Activated CD4-positive, alpha-beta T cell treated with anti-CD3 and anti-CD28 coated beads for 1 hour (primary cell): ENCODE results near the gene ZNF385C.
"Not testable (repeated sequence)": the region's sequence is repeated elsewhere in the genome, so short reads cannot be mapped to it uniquely, and the experiment has no call there.

Experiments used
- DNase-seq: peaks from one replicate; pipeline ENCODE4 v3.0.0-alpha.2; 2020

ZNF385C gene

GRCh38 chr17:42042598-42043319 lies 55.5 kb downstream of the ZNF385C start:
- DNase-seq = no peak

GRCh38 chr17:42041619-42042018 lies 56.7 kb downstream of the ZNF385C start:
- DNase-seq = no peak

- DNase-seq = no peak
Observed at GRCh38 chr17:42040818-42041217, 57.5 kb downstream of the ZNF385C start.

- no peak for DNase-seq
Observed at GRCh38 chr17:42039794-42040763, 58.2 kb downstream of the ZNF385C start.

- DNase-seq = no peak
Observed at GRCh38 chr17:42038221-42038973, 59.9 kb downstream of the ZNF385C start.

GRCh38 chr17:42034059-42034458 lies 64.2 kb downstream of the ZNF385C start:
- no peak for DNase-seq

GRCh38 chr17:42031584-42031983 lies 66.7 kb downstream of the ZNF385C start:
- no peak for DNase-seq

- DNase-seq = no peak
Observed at GRCh38 chr17:42028791-42029127, 69.5 kb downstream of the ZNF385C start.

GRCh38 chr17:42027961-42028790 lies 70.1 kb downstream of the ZNF385C start:
- no peak for DNase-seq

GRCh38 chr17:42027590-42027889 lies 70.7 kb downstream of the ZNF385C start:
- DNase-seq = no peak

GRCh38 chr17:42026857-42027589 lies 71.2 kb downstream of the ZNF385C start:
- DNase-seq = no peak

GRCh38 chr17:42025936-42026335 lies 72.3 kb downstream of the ZNF385C start:
- no peak for DNase-seq

GRCh38 chr17:42025191-42025579 lies 73.1 kb downstream of the ZNF385C start:
- no peak for DNase-seq

GRCh38 chr17:42023524-42024349 lies 74.5 kb downstream of the ZNF385C start:
- DNase-seq = no peak

GRCh38 chr17:42020845-42021244 lies 77.4 kb downstream of the ZNF385C start:
- DNase-seq = not testable (repeated sequence)

GRCh38 chr17:42019509-42020404 lies 78.5 kb downstream of the ZNF385C start, which contains the start of gene NKIRAS2:
TSS of gene NKIRAS2 (plus strand) at chr17:42020090. CDS start at chr17:42021578, 1,488 bp downstream.
- peak; percentile 89 for DNase-seq

- no peak for DNase-seq
Observed at GRCh38 chr17:42018988-42019387, 79.3 kb downstream of the ZNF385C start.

- no peak for DNase-seq
Observed at GRCh38 chr17:42018339-42018738, 79.9 kb downstream of the ZNF385C start.

GRCh38 chr17:42017866-42018200 lies 80.4 kb downstream of the ZNF385C start:
- DNase-seq = no peak
